OCI-LY7 (cell line): ENCODE measurements around the gene P3H3. TPM values are rescaled to one million over a fixed set of nuclear protein-coding genes. Genes with fewer than 3 reads are reported as not detected.

ENCODE experiments used
- BruUV-seq: library from RNA; stranded (reverse); fragments of 400-500 nt; replicated peaks from 2 replicates; lab custom pipeline; 2021; lab: Mats Ljungman, UMichigan
- CTCF ChIA-PET: fragments of 300-600 bp; sonication (Branson Sonifier 250); formaldehyde crosslinking; loops from one replicate; lab custom pipeline; 2022; ENCODE audit warnings: antibody characterized with exemption; ENCODE audit not compliant: unreplicated experiment; lab: Charles Lee
- POLR2A ChIA-PET: fragments of 300-600 bp; sonication (Branson Sonifier 250); formaldehyde crosslinking; loops from one replicate; lab custom pipeline; 2022; ENCODE audit warnings: antibody characterized with exemption; lab: Charles Lee
- DNase-seq: peaks from one replicate; pipeline ENCODE4 v3.0.0-alpha.2; 2015; ENCODE audit warnings: low spot score
- H2AFZ ChIP-seq: fragments of 200-600 bp; sonication (generic), shearing (Covaris generic); 2 replicates; pipeline ENCODE4 v1.6.1; 2014; ENCODE audit warnings: mild to moderate bottlenecking, antibody characterized with exemption, low read length, moderate library complexity
- H3K27ac ChIP-seq: fragments of 200-600 bp; sonication (generic); 2 replicates; pipeline ENCODE4 v1.5.1; 2014; ENCODE audit warnings: mixed run types, low read depth, mild to moderate bottlenecking, moderate library complexity, low read length, inconsistent platforms; ENCODE audit not compliant: poor library complexity, severe bottlenecking
- H3K36me3 ChIP-seq: fragments of 200-600 bp; sonication (generic); 2 replicates; pipeline ENCODE4 v1.6.1; 2014; ENCODE audit warnings: mild to moderate bottlenecking, antibody characterized with exemption, low read length, moderate library complexity, mixed read lengths; ENCODE audit not compliant: insufficient read depth
- H3K4me1 ChIP-seq: fragments of 200-600 bp; sonication (generic); 2 replicates; pipeline ENCODE4 v1.5.1; 2014; ENCODE audit warnings: mild to moderate bottlenecking, low read length; ENCODE audit not compliant: insufficient read depth, poor library complexity, severe bottlenecking
- H3K4me2 ChIP-seq: fragments of 200-600 bp; sonication (generic); 2 replicates; pipeline ENCODE4 v1.6.1; 2014; ENCODE audit warnings: mild to moderate bottlenecking, low read length
- H3K4me3 ChIP-seq: fragments of 200-600 bp; sonication (generic); 2 replicates; pipeline ENCODE4 v1.5.1; 2014; ENCODE audit warnings: mild to moderate bottlenecking, low read depth, low read length; ENCODE audit not compliant: poor library complexity, severe bottlenecking
- H3K79me2 ChIP-seq: fragments of 200-600 bp; sonication (generic); 2 replicates; pipeline ENCODE4 v1.6.1; 2016; ENCODE audit warnings: low read depth, mild to moderate bottlenecking, low read length, moderate library complexity, mixed read lengths; ENCODE audit not compliant: insufficient read depth
- H3K9me2 ChIP-seq: fragments of 200-600 bp; sonication (generic); 2 replicates; pipeline ENCODE4 v1.6.1; 2016; ENCODE audit warnings: mild to moderate bottlenecking, low read length, mixed read lengths; ENCODE audit not compliant: insufficient read depth
- H3K9me3 ChIP-seq: fragments of 200-600 bp; sonication (generic); 2 replicates; pipeline ENCODE4 v1.6.1; 2014; ENCODE audit warnings: mild to moderate bottlenecking, mixed run types, low read length, mixed read lengths
- H4K20me1 ChIP-seq: fragments of 200-600 bp; sonication (generic); 2 replicates; pipeline ENCODE4 v1.6.1; 2014; ENCODE audit warnings: mild to moderate bottlenecking, antibody characterized with exemption, low read length, moderate library complexity, mixed read lengths; ENCODE audit not compliant: insufficient read depth
- CTCF ChIP-seq: fragments of 200-600 bp; sonication (generic); conservative IDR thresholded peaks from 2 replicates; pipeline ENCODE4 v1.5.1; 2014; ENCODE audit warnings: mild to moderate bottlenecking, antibody characterized with exemption, low read length, moderate library complexity, mixed read lengths
- EZH2phosphoT487 ChIP-seq: fragments of 200-600 bp; sonication (generic); IDR thresholded peaks from 2 replicates; pipeline ENCODE4 v1.6.1; 2018; ENCODE audit warnings: low read depth, borderline replicate concordance, mild to moderate bottlenecking, mixed run types, antibody characterized with exemption, low read length, moderate library complexity, mixed read lengths
- intact Hi-C: fragments of 100-400 bp; cut with micrococcal nuclease; formaldehyde crosslinking; loops from one replicate; pipeline ENCODE4 v1.10.0; 2022; ENCODE audit not compliant: unreplicated experiment
- total RNA-seq, 2 experiments: library from RNA; depleted of rRNA in 1 of 2; stranded (reverse); fragments of >200 nt in 1 of 2; shearing (Covaris generic) in 1 of 2; gene quantifications; 2 replicates each; pipeline ENCODE4 v1.2.3, GENCODE V29; 2014 to 2022

The P3H3 gene
- total RNA-seq, 2 experiments from 2014 or later, result 0.93 to 1.0 TPM

- H3K79me2 ChIP-seq, result no peaks in the 10 kb centered on the region
- no peaks in the 10 kb centered on the region for H3K9me3 ChIP-seq
- no peak overlapping the region for H3K4me3 ChIP-seq
- H3K4me1 ChIP-seq, result peaks cover 32% of the 10 kb centered on the region
- no peak overlapping the region for H3K27ac ChIP-seq
- BruUV-seq, result no TSS peak
- intact Hi-C loops, result loop anchor here (1.0 to 5.0 kb wide), 3 partner anchors 43 to 268 kb away; partner anchors contain the start of genes IFFO1 and MLF2
- H2AFZ ChIP-seq, result no peak overlapping the region
- H3K36me3 ChIP-seq, result no peaks in the 10 kb centered on the region
- ChIA-PET CTCF (interaction anchor here (0.6 kb wide), 3 partner anchors 54 to 149 kb away, joined by 3 to 10 read pairs (median 3); partner anchors contain the start of gene ZNF384), POLR2A (no interaction called here)
- H3K9me2 ChIP-seq, result no peaks in the 10 kb centered on the region
- TF ChIP-seq CTCF (no peak), EZH2phosphoT487 (no peak)
- no peak for DNase-seq
- H4K20me1 ChIP-seq, result no peaks in the 10 kb centered on the region
- H3K4me2 ChIP-seq, result no peak overlapping the region
These were observed 3.3 kb upstream of the P3H3 start for GRCh38 chr12:6824901-6825381.

- Histone ChIP-seq H3K4me2 (no peak overlapping the region), H3K4me1 (peaks cover 32% of the 10 kb centered on the region), H3K79me2 (no peaks in the 10 kb centered on the region), H3K36me3 (no peaks in the 10 kb centered on the region), H2AFZ (no peak overlapping the region), H3K4me3 (no peak overlapping the region), H3K9me3 (no peaks in the 10 kb centered on the region), H4K20me1 (no peaks in the 10 kb centered on the region), H3K27ac (no peak overlapping the region), H3K9me2 (no peaks in the 10 kb centered on the region)
- DNase-seq, result peak; percentile 71
- intact Hi-C loops, result loop anchor here (1.0 to 5.0 kb wide), 3 partner anchors 43 to 268 kb away; partner anchors contain the start of genes IFFO1 and MLF2
- ChIA-PET CTCF (interaction anchor here (0.6 kb wide), 2 partner anchors 55 to 148 kb away, joined by 3 read pairs; no protein-coding TSS in a partner anchor), POLR2A (interaction anchor here (1.3 kb wide), 1 partner anchor 14 kb away, joined by 3 read pairs; no protein-coding TSS in a partner anchor)
- TF ChIP-seq CTCF (peak; percentile 91), EZH2phosphoT487 (no peak)
- BruUV-seq, result no TSS peak
These were observed 2.6 kb upstream of the P3H3 start for GRCh38 chr12:6825398-6826124.
